Stimulated activated naive CD8-positive, alpha-beta T cell treated with anti-CD3 and anti-CD28 coated beads, Interleukin-15, Interleukin-2, amounts not matched to agents 100 U/mL and 50 U/mL, for 24 hours (primary cell): ENCODE results near the gene RBMS2.
"Not testable (repeated sequence)": the region's sequence is repeated elsewhere in the genome, so short reads cannot be mapped to it uniquely, and the experiment has no call there.

Experiments used
- ATAC-seq: fragments of 150-1000 bp; cut with Tn5 transposase; one replicate; pipeline ENCODE4 v1.10.0; 2021
- DNase-seq: peaks from one replicate; pipeline ENCODE4 v3.0.0; 2021

The RBMS2 gene

GRCh38 chr12:56521590-56522371 lies at the start of gene RBMS2:
Gene RBMS2, plus strand, starts transcription at chr12:56521820. Its CDS starts 204 bp downstream, at chr12:56522024.
- peak; percentile 44 for DNase-seq

GRCh38 chr12:56474389-56474788 lies 47.2 kb upstream of the RBMS2 start:
- ATAC-seq (no peak), DNase-seq (no peak)

More at GRCh38 chr12:56521590-56522371, at the start of gene RBMS2:
- ATAC-seq, result peak; percentile 86

- DNase-seq (no peak), ATAC-seq (no peak)
Observed at GRCh38 chr12:56476143-56476542, 45.5 kb upstream of the RBMS2 start.

GRCh38 chr12:56476972-56477432 lies 44.6 kb upstream of the RBMS2 start:
- DNase-seq (no peak), ATAC-seq (no peak)

- ATAC-seq, result no peak
- DNase-seq, result no peak
Observed at GRCh38 chr12:56477521-56478225, 43.9 kb upstream of the RBMS2 start.

- DNase-seq, result no peak
- ATAC-seq, result no peak
Observed at GRCh38 chr12:56479625-56480024, 42.0 kb upstream of the RBMS2 start.

- no peak for DNase-seq
- no peak for ATAC-seq
Observed at GRCh38 chr12:56484566-56484965, 37.1 kb upstream of the RBMS2 start.

- ATAC-seq, result no peak
- DNase-seq, result no peak
Observed at GRCh38 chr12:56486694-56487093, 34.9 kb upstream of the RBMS2 start.

- peak; percentile 37 for DNase-seq
- ATAC-seq, result peak; percentile 50
Observed at GRCh38 chr12:56487448-56488040, 34.1 kb upstream of the RBMS2 start.

GRCh38 chr12:56488041-56488955 lies 33.3 kb upstream of the RBMS2 start, which contains the start of gene GLS2:
Gene GLS2, minus strand, starts transcription at chr12:56488161. Its CDS starts 43 bp downstream, at chr12:56488118.
- DNase-seq, result peak; percentile 66
- peak; percentile 90 for ATAC-seq

- DNase-seq (no peak), ATAC-seq (no peak)
Observed at GRCh38 chr12:56490360-56490759, 31.3 kb upstream of the RBMS2 start.

- not testable (repeated sequence) for DNase-seq, ATAC-seq
Observed at GRCh38 chr12:56493409-56494105, 28.1 kb upstream of the RBMS2 start.

- not testable (repeated sequence) for ATAC-seq, DNase-seq
Observed at GRCh38 chr12:56494106-56494415, 27.6 kb upstream of the RBMS2 start.

- ATAC-seq, DNase-seq: not testable (repeated sequence)
Observed at GRCh38 chr12:56494481-56494880, 27.1 kb upstream of the RBMS2 start.

- ATAC-seq, result not testable (repeated sequence)
- DNase-seq, result peak; percentile 67
Observed at GRCh38 chr12:56496704-56497103, 24.9 kb upstream of the RBMS2 start.

- DNase-seq, result not testable (repeated sequence)
Observed at GRCh38 chr12:56498126-56498902, 23.3 kb upstream of the RBMS2 start.

GRCh38 chr12:56499452-56499851 lies 22.2 kb upstream of the RBMS2 start:
- not testable (repeated sequence) for ATAC-seq, DNase-seq

More at GRCh38 chr12:56498126-56498902, 23.3 kb upstream of the RBMS2 start:
- ATAC-seq, result not testable (repeated sequence)

GRCh38 chr12:56499879-56500278 lies 21.7 kb upstream of the RBMS2 start:
- ATAC-seq, result not testable (repeated sequence)

GRCh38 chr12:56510786-56511185 lies 10.8 kb upstream of the RBMS2 start:
- DNase-seq (no peak), ATAC-seq (no peak)

More at GRCh38 chr12:56499879-56500278, 21.7 kb upstream of the RBMS2 start:
- DNase-seq, result not testable (repeated sequence)

- ATAC-seq, DNase-seq: not testable (repeated sequence)
Observed at GRCh38 chr12:56514014-56514318, 7.7 kb upstream of the RBMS2 start.
